ENCODE measurements around the gene CAMK1D.

CAMK1D gene

DNA sequence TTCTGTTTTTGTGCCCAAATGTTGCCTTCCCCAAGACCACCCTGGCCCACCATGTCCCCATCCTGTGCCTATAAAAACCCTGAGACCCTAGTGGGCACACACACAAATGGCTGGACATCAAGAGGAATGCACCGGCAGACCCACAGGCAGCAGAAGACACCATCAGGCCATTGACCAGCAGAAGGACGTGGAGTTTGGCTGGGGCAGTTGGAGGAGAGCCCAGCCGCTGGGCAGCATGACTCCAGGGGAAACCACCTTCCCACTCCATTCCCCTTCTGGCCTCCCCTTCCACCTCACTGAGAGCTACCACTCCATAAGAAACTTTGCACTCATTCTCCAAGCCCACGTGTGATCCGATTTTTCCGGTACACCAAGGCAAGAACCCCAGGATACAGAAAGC lies 309.2 kb downstream of the CAMK1D start:
- no peak for DNase-seq (ENCODE audit: low read depth)

DNA sequence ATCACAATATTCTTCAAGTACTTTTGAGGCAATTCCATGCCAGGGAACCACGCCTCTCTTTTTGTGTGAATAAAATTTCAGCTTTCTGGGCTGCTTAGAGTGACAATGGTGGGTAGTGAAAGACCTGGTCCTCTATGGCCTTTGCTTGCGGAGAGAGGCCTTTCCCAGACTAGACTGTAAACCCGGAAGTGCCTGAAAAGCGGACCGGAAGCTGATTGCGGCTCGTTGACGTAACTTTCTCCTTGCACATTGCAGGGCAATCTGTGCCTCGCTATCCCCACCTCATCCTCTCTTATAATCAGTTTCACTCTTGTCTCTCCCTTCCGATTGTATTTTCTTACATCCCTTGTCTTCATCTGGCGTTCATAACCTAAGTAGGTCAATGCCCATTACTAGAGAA lies 310.4 kb downstream of the CAMK1D start:
- no peak for DNase-seq (ENCODE audit: low read depth)

DNA sequence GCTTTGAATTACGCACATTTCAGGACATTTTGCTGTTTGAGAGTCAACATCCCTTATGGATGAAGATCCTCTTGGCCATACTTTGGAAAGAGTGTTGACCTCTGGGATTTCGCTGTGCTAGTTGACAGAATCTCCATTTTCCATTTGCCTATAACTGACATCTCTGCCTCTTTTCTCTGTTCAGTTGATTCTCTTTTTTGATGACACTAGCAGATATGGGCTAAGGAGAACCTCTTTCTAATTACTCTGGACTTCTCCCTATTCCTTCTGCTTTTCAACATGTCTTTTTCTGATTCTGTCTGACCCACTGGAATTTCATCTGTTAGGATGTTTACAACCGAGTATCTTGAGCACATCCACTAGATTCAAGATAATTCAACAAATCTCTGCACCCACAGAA lies 311.5 kb downstream of the CAMK1D start:
- DNase-seq (ENCODE audit: low read depth): no peak

DNA sequence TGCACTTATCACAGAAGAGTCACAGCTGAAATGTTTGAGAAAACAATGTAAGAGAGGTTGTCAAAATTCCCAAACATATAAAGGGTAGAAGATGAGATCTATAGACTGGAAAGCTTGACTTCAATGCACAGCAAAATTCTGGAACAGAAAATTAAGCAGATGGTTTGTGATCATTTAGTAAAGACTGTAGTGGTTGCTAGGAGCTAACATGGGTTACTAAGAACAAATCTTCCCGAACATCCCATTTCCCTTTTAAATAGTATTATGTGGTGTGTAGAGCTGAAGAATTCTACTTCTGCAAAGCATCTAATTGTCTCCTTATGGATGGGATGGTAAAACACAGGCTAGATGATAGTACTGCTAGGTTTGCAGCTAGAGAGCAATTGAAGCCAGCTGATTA lies 312.3 kb downstream of the CAMK1D start:
- DNase-seq (ENCODE audit: low read depth): no peak

DNA sequence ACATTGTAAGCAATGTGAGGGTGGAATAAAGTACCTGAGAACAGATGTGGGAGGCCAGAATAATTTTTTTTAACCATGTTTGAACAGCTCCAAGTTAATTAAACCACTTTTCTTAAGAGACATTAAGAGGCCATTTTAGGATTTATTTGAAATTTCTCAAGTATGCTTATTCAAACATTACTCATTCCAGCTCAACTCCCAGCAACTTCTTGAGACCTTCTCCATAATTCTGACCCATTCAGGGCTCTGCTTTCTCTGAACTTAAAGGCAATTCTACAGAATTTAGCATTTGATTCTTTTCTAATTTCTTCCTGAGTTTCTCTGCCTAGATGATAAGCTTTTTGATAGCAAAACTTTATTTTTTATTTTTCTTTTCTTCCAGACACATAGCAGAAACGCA lies 314.5 kb downstream of the CAMK1D start:
- no peak for DNase-seq (ENCODE audit: low read depth)

DNA sequence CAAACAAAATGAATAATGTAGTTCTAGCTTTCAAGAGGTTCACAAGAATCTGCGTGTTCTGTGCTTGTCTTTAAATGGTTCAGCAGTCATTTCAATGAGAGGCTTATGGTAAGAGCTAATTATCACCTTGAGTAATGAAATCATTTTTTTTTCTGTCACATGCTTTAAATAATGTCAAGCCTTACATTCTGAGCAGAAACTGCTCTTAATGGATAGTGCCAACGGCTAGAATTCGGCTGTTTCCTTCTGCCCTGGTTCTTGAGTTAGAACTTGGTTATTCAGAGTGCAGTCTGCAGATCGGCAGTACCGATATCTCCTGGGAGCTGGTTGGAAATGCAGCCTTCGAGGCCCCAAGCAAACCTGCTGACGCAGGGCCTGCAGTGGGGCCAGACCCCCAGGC lies 316.2 kb downstream of the CAMK1D start:
- DNase-seq (ENCODE audit: low read depth): no peak

DNA sequence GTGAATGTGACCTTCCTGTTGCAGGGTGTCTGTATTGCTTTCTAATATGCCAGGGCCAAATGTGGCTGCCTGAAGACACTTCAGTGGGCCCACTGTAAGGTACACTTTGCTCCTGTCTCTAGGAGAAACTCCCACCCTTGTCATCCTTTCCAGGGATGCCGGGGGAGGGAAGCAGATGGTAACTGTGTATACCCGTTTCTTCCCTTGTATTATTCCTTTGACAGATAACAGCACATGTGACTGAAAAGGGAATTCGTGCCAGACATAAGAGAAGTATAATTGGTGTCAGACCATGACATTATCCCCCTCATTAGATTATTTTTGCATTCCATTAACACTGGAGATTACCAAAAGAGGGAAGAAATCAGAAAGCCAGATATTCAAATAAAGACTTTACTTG lies 317.7 kb downstream of the CAMK1D start:
- DNase-seq (ENCODE audit: low read depth): no peak

DNA sequence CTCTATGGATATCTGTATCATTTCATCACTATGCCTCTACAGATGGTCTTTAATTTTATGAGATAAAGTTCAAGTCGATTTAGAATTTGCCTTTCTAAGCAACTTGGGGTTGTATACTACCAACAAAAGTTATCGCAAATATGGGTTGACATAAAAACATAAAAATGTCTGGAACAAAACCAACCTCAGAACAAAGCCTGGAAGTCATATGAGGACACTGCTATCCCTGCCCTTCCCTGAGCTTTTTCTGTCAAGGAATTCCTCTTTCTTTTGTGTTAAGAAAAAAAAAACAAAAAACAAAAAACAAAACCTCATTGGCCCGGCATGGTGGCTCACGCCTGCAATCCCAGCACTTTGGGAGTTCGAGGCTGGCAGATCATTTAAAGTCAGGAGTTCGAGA lies 319.3 kb downstream of the CAMK1D start:
- DNase-seq (ENCODE audit: low read depth): no peak

DNA sequence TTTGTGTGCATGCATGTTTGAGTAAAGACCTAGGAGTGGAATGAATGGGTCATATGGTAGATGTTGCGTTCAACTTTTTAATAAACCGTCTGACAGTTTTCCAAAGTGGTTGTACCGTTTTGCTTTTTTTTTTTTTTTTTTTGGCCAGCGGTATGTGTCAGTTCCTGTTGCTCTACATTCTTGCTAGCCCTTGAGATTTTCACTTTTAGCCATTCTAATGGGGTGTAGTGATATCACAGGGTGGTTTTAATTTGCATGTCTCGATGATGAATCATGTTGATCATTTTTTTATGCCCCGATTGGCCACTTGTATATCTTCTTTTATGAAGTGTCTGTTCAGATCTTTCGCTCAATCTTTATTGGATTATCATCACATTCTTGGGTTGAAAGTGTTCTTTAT lies 320.7 kb downstream of the CAMK1D start:
- no peak for DNase-seq (ENCODE audit: low read depth)

DNA sequence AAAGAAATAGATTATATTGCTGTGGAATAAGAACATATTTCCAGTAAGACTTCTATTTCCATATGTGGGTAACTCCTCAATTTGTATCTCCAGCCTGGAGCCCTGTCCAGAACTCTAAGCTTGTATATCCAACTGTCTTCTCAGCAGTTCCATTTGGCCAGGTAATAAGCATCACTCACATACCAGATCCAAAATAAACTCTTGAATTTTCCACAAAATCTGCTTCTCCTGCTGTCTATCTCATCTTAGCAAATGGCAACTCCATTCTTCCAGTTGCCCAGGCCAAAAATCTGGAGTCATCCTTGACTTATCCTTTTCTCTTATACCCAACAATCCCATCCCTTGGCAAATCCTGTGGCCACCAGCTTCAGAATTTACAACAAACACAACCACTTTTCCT lies 325.8 kb downstream of the CAMK1D start:
- no peak for DNase-seq (ENCODE audit: low read depth)

DNA sequence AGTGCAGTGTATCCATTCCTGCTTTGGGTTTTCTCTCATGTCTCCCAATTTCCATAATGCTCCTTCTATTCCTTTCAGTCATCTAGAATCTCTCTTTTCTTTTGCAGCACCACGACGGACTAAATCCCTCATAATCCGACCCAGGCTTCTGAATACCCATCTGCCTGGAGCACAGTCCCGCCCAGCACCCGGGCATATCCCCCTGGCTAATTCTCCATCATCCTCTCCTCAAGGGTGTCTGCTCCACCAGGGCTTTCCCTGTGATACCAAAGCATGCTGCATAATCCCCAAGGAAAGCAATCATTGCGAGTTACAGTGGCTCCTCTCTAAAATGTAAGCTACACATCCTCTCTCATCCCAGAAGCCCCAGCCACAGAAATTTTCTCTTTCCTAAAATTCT lies 330.3 kb downstream of the CAMK1D start:
- DNase-seq (ENCODE audit: low read depth): no peak

DNA sequence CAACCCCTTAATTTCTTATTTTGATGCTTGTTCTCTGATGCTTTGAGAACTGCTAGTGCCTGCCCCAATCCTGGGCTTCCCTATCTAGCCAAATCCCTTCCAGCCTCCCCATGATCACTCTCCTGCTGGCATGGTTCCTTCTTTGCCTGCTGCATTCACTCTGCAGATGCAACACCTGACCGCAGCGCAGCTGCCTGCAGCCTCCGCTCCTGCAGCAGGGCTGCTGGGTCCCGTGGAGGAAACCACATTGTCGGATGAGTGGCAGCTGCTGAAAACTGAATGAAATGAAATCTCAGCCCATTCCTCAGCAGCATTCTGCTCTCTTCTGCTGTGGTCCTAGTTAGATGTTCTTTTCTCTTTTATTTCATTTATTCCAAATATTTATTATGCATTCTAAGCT lies 331.9 kb downstream of the CAMK1D start:
- DNase-seq (ENCODE audit: low read depth): no peak

DNA sequence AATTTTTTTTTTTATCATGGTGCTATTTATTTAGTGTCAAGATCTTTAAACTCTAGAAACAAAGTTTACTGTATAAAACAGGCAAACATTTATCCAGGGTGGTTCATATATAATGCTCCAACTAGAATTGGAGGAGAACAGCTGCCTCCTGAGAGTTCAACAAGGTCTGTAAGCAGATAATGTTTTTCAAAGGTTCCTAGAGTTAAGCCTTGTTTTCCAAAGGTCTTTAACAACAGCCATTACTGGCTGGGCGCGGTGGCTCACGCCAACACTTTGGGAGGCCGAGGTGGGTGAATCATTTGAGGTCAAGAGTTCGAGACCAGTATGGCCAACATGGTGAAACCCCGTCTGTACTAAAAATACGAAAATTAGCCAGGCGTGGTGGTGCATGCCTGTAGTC lies 335.4 kb downstream of the CAMK1D start:
- no peak for DNase-seq (ENCODE audit: low read depth)

DNA sequence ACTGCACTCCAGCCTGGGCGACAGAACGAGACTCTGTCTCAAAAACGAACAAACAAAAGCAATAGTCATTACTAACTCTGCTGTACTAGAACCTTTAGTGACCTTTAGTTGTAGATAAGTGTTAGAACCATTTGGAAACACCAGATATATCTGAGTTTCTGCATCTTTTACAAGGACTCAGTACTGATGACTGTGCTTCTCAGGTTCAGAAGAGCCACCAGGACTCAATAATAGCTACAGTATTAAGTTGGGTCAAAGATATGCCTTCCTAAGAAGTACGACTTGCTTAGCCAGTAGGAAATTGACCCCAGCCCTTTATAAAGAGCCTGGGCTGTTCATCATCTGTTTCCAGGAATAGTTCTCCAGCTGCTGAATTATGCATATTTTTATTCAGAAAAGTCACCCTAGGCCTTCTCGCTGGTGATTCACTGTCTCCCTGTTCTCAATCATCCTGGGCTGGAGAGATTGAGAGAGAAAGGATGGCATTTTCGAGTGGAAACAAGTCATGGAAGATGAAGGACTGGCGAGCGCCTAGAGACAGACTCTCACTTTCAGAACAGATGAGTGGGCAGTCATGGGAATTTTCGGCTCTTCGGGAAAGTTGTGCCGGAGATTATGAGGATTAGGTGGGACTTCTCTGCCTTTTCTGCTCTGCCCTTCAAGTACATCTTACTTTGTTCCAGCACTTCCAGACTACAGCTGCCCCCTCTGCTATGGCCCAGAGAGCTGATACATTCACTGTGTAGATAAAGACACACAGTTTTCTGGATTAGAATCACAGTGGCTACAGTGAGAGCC lies 336.1 kb downstream of the CAMK1D start:
- no peak for DNase-seq (ENCODE audit: low read depth)

DNA sequence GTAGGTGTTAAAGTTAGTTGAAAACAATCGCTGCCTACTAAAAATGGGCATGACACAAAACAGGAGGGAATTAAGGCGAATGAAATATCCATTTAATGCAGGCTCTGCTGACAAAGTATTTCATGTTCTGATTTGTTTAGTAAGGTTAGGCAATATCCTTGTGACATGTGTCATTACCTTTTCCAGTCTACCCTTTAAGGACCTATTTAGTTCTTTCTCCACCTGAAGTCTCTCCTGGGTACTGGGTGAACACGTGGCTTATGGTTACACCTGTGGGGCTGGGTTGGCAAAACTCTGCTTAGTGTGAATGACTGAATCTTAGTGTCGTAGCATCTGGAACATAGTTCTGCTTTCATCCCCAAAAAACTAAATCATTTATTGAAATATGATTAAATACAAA lies 338.6 kb downstream of the CAMK1D start:
- no peak for DNase-seq (ENCODE audit: low read depth)

DNA sequence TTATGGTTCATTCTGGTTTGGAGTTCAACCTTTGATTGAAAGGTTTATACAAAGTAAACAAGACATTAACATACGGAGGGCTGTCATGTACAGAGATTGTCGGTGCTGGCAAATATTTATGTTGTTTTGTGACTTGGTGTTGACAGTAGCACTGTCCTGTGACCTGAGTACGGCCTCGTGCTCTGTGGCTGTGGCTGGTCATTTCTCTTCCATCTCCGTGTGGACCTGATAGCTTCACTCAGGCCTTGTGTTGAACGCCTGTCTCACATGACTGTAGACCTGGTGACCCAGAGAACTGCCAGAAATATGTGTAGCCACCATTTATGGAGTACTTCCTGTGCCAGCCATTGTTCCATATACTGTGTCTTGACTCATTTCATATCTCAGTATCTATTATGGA lies 340.5 kb downstream of the CAMK1D start:
- no peak for DNase-seq (ENCODE audit: low read depth)

DNA sequence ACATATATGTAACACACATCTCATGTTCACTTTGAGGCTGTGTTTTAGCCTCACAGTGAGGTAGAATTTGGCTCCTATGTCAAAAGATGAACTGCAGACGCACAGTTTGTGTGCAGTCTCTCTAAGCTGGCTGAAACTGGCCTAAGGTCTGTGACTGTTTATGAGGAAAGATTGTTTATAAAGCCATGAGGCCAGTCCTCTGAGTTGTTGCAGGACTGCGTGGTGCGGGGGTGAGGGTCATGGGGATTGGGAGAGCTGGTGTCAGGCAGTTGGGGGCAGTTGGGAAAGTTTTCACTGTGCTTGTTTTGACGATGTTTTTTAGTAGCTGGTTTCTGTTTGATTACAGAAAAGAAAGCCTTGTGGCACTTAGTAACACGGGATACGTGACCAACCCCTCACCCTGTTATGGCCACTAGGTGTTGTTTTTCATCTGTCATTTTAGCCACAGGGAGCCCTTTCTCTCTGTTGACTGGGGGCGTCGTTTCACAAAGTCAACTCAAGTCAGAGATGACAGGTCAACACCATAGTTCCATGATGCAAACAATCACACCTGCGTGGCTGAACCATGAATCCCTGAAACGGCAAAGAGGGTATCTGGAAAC lies 341.3 kb downstream of the CAMK1D start:
- DNase-seq (ENCODE audit: low read depth): no peak

DNA sequence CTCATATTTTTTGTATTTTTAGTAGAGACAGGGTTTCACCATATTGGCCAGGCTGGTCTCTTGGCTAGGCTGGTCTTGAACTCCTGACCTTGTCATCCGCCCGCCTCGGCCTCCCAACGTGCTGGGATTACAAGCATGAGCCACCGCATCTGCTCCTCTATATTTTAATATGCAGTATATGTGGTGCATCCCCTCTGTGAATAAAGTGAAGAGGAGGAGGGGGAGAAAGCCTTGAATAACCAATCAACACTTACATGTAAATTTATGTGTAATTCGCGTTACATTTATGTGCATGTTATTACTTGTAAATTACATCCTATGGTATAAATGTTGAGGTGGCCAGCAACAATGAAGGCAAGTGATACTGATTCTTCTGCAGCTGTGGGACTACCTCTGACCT lies 342.2 kb downstream of the CAMK1D start:
- DNase-seq (ENCODE audit: low read depth): no peak

DNA sequence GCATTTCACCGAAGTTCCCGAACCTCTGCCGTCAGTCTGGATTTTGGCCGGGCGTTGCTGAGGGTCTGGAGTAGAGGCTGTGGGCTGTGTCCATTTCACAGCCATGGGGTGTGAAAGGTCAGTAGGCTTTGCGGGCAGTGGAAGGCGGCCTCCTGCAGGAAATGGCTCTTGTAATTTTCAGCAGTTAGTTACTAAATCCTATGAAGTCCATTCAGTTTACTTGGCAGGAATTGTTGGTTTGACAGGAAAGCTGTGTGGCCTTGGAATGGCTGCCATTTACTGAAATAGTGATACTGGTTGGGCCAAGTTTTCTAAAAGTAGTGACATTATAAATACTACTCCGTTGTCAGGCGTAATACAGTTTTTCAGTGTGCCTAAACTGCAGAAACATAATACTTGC lies 348.4 kb downstream of the CAMK1D start:
- DNase-seq (ENCODE audit: low read depth): no peak

DNA sequence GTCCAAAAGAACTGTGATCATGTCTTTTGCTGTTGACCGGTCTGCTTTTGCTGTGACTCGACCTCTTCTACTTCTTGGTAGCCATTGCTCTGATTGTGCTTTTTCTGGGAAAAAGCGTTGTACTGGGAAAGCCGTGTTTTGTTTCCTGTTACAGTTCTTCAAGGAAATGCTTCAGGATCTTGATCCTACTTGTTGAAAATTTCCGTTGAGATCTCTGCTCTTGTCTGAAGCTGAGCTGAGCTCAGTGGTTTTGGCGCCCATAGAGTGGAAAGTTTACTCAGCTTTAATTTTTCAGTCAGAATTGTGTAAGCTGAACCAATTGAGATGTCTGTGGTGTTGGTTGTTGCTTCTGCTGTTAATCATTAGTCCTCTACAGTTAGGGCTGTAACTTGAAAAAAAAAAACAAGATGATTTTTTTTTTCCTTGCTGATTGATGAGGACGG lies 349.9 kb downstream of the CAMK1D start:
- DNase-seq (ENCODE audit: low read depth): no peak

DNA sequence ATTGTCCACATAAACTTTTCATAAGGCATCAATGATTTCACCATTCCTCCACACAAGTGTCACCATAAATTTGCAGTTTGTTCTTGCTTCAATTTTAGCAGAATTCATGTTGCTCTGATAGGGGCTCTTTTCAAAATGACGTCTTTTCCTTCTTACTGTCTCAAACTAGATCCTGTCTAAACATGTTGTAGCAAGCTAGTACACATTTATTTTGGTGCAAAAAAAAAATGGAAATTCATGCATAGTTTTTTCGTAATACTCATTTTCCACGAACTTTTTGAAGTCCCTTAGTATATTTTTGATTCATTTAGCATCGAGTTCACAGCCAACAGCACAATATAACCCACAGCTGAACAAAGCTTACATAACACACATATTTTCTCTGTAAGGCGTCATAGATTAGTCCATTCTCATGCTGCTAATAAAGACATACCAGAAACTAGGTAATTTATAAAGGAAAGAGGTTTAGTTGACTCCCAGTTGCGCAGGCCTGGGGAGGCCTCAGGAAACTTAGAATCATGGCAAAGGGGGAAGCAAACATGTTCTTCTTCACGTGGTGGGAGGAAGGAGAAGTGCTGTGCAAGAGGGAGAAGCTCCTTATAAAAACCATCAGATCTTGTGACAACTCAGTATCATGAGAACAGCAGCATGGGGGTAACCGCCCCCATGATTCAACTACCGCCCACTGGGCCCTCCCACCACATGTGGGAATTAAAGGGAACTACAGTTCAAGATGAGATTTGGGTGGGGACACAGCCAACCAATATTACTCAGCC lies 350.6 kb downstream of the CAMK1D start:
- DNase-seq (ENCODE audit: low read depth): no peak

DNA sequence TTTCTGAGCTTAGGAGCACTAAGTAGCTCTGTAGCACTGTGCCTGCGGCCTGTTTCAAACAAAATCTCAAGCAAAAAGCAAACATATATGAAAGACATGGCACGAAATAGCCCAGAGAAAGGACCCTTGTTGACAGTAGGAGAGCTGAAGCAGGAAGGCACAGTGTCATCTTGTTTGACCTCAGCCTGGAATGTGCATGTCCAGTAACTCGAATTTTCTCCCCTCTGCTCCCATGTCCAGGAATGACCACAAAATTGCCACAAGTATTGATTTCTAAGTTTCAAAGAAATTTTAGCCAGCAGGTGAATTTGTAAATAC lies 351.2 kb downstream of the CAMK1D start:
- no peak for DNase-seq (ENCODE audit: low read depth)

DNA sequence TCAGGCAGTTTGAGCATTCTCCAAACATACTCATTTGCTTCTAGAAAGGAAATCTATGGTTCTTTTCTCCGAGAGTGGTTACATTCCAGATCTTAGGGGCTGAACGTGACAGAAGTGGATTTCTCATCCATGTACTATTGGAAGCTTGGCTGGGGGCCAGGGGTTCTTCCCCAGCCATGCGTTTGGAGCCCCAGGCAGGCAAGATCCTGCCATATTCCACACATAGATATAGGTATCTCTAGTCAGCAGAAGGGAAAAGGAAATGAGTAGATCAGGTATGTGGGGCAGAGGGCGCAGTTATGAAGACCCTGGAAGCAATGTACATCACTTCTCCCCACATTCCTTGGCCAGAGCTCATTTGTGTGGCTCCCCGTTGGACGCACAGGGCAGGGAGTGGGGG lies 352.3 kb downstream of the CAMK1D start:
- DNase-seq (ENCODE audit: low read depth): no peak
